Measurements from ENCODE around the gene SLC9A2. TPM values are rescaled to one million over a fixed set of nuclear protein-coding genes. Genes with fewer than 3 reads are reported as not detected.

Gene SLC9A2
- total and polyA plus RNA-seq, 7 experiments from 2014 or later: 0.07 TPM; not detected in 6

GRCh38 chr2:102754456-102755145, 135.2 kb downstream of the SLC9A2 start:
- Mint-ChIP-seq H3K9me3 (no peaks in the 10 kb centered on the region), H3K27me3 (no peaks in the 10 kb centered on the region), H3K36me3 (peaks cover 0 to 15% (median 7%) of the 10 kb centered on the region in 5 donors), H3K27ac (no peak overlapping the region), H3K4me3 (no peak overlapping the region), H3K4me1 (peaks cover 0 to 9% (median 0%) of the 10 kb centered on the region in 7 donors)
- DNase-seq (no peak), ATAC-seq (no peak)
- no peak overlapping the region for H3K27ac ChIP-seq (ENCODE audit: low read depth, low read length)
- H3K27me3 ChIP-seq (ENCODE audit: control insufficient read depth in 2 of 2, insufficient read depth in 2 of 2, low read length in 2 of 2): no peaks in the 10 kb centered on the region
- H3K4me1 ChIP-seq (ENCODE audit: control insufficient read depth in 2 of 2, insufficient read depth in 2 of 2, low read length in 2 of 2): no peaks in the 10 kb centered on the region
- no peaks in the 10 kb centered on the region for H3K9me3 ChIP-seq (ENCODE audit: control insufficient read depth in 2 of 3, low read length in 3 of 3)
- intact Hi-C loops (cut with micrococcal nuclease): no loop called here
- CTCF ChIA-PET: interaction anchor here (1.3 to 2.3 kb wide), 2 partner anchors 8 to 18 kb away, joined by 3 to 8 read pairs; partner anchors contain the start of gene TMEM182
- H3K4me3 ChIP-seq (ENCODE audit: low read length): no peak overlapping the region
- H3K36me3 ChIP-seq (ENCODE audit: control insufficient read depth in 2 of 3, insufficient read depth in 3 of 3, low read length in 3 of 3): no peaks in the 10 kb centered on the region
- POLR2A ChIA-PET: no interaction called here

GRCh38 chr2:102755284-102755683, 135.9 kb downstream of the SLC9A2 start:
- Histone ChIP-seq H3K27ac (ENCODE audit: low read depth, low read length) (no peak overlapping the region), H3K4me1 (ENCODE audit: control insufficient read depth in 2 of 2, insufficient read depth in 2 of 2, low read length in 2 of 2) (no peaks in the 10 kb centered on the region), H3K36me3 (ENCODE audit: control insufficient read depth in 2 of 3, insufficient read depth in 3 of 3, low read length in 3 of 3) (no peaks in the 10 kb centered on the region), H3K27me3 (ENCODE audit: control insufficient read depth in 2 of 2, insufficient read depth in 2 of 2, low read length in 2 of 2) (no peaks in the 10 kb centered on the region), H3K4me3 (ENCODE audit: low read length) (no peak overlapping the region), H3K9me3 (ENCODE audit: control insufficient read depth in 2 of 3, low read length in 3 of 3) (no peaks in the 10 kb centered on the region)
- no peak for ATAC-seq
- Mint-ChIP-seq H3K36me3 (peaks cover 0 to 17% (median 7%) of the 10 kb centered on the region in 5 donors), H3K9me3 (no peaks in the 10 kb centered on the region), H3K4me1 (peaks cover 0 to 6% (median 0%) of the 10 kb centered on the region in 7 donors), H3K27ac (no peak overlapping the region), H3K4me3 (no peak overlapping the region), H3K27me3 (no peaks in the 10 kb centered on the region)
- DNase-seq: no peak
- POLR2A ChIA-PET: no interaction called here
- CTCF ChIA-PET: interaction anchor here (1.3 kb wide), 1 partner anchor 18 kb away, joined by 3 read pairs; a partner anchor contains a TSS
- intact Hi-C loops (cut with micrococcal nuclease): no loop called here

DNA sequence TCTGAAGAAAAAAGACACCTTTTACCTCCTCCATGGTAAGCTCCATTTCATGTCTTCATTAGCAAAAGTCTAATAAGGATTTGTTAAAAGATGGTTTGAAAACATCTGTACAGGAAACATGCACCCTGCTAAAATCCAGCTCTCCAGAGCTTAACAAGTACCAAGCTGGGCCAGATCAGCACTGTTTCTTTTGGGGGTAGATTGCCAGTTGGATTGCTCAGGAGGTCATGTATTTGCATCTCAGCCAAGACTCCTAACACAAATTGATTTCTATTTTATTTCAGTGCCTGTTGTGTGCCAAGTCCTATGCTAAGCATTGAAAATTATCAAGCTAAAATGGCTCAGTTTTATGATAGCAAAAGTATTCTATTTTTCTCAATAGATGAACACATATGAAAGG, 139.1 kb downstream of the SLC9A2 start:
- no peak overlapping the region for H3K4me3 Mint-ChIP-seq
- Histone ChIP-seq H3K9me3 (ENCODE audit: control insufficient read depth in 2 of 3, low read length in 3 of 3) (no peaks in the 10 kb centered on the region), H3K27ac (ENCODE audit: low read depth, low read length) (no peak overlapping the region), H3K4me3 (ENCODE audit: low read length) (no peak overlapping the region), H3K27me3 (ENCODE audit: control insufficient read depth in 2 of 2, insufficient read depth in 2 of 2, low read length in 2 of 2) (no peaks in the 10 kb centered on the region), H3K4me1 (ENCODE audit: control insufficient read depth in 2 of 2, insufficient read depth in 2 of 2, low read length in 2 of 2) (no peaks in the 10 kb centered on the region), H3K36me3 (ENCODE audit: control insufficient read depth in 2 of 3, insufficient read depth in 3 of 3, low read length in 3 of 3) (no peaks in the 10 kb centered on the region)
- no peak overlapping the region for H3K27ac Mint-ChIP-seq
- no peaks in the 10 kb centered on the region for H3K9me3 Mint-ChIP-seq
- intact Hi-C loops (cut with micrococcal nuclease): no loop called here
- ATAC-seq: no peak
- no peaks in the 10 kb centered on the region for H3K27me3 Mint-ChIP-seq
- peaks cover 0 to 5% (median 0%) of the 10 kb centered on the region in 7 donors for H3K4me1 Mint-ChIP-seq
- peaks cover 0 to 25% (median 12%) of the 10 kb centered on the region in 5 donors for H3K36me3 Mint-ChIP-seq
- POLR2A ChIA-PET: no interaction called here
- DNase-seq: no peak
- CTCF ChIA-PET: no interaction called here

Other genes with a start within 250 kb of the SLC9A2 start
- gene IL18RAP, start 196.4 kb upstream of the SLC9A2 start, total RNA-seq: 10 to 100 TPM in 2 of 5 experiments, 1 to 10 TPM in 1, under 1 TPM in 1, not detected in 1; 0.30 to 17.1 (median 7.5) TPM
- gene IL18RAP, start 196.4 kb upstream of the SLC9A2 start, polyA plus RNA-seq: not detected
- under 1 TPM; 0.05 to 0.15 (median 0.08) TPM for gene SLC9A4, start 146.3 kb upstream of the SLC9A2 start, total RNA-seq
- not detected for gene SLC9A4, start 146.3 kb upstream of the SLC9A2 start, polyA plus RNA-seq
- 1 to 10 TPM; 3.4 to 5.8 (median 4.5) TPM for gene TMEM182, start 142.5 kb downstream of the SLC9A2 start, total RNA-seq
- 1 to 10 TPM; 6.4 to 9.0 TPM for gene TMEM182, start 142.5 kb downstream of the SLC9A2 start, polyA plus RNA-seq